GM12873 (cell line): ENCODE results near the gene KCTD6.

ENCODE experiments used
- TF ChIP-seq, protein P1 (sequence below): IDR thresholded peaks from 2 replicates; pipeline ENCODE4 v1.5.1; 2012; ENCODE audit warnings: low read depth, mild to moderate bottlenecking, moderate library complexity, low read length, control low read depth; ENCODE audit not compliant: insufficient read depth; ENCODE audit errors: missing control alignments

Gene KCTD6

DNA sequence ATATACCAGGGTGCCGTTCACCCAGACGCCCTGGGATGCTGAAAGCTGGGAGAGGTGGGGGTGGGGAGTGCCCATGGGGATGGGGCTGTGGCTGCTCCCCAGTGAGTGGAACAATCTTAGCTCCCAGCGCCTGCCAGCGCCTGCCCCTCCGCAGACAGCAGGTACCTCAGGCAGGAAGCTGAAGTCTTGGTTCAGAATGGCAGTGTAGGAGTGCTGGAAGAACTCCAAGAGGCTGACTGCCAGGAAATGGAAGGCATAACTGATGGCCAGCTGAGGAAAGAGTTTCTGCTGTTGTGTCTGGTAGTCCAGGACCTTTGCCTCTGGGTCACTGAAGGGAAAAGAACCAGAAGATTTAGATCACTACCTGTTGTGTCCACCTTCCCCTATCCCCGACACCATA, 36.7 kb downstream of the KCTD6 start:
- TF ChIP-seq, protein P1, sequence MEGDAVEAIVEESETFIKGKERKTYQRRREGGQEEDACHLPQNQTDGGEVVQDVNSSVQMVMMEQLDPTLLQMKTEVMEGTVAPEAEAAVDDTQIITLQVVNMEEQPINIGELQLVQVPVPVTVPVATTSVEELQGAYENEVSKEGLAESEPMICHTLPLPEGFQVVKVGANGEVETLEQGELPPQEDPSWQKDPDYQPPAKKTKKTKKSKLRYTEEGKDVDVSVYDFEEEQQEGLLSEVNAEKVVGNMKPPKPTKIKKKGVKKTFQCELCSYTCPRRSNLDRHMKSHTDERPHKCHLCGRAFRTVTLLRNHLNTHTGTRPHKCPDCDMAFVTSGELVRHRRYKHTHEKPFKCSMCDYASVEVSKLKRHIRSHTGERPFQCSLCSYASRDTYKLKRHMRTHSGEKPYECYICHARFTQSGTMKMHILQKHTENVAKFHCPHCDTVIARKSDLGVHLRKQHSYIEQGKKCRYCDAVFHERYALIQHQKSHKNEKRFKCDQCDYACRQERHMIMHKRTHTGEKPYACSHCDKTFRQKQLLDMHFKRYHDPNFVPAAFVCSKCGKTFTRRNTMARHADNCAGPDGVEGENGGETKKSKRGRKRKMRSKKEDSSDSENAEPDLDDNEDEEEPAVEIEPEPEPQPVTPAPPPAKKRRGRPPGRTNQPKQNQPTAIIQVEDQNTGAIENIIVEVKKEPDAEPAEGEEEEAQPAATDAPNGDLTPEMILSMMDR = no peak

DNA sequence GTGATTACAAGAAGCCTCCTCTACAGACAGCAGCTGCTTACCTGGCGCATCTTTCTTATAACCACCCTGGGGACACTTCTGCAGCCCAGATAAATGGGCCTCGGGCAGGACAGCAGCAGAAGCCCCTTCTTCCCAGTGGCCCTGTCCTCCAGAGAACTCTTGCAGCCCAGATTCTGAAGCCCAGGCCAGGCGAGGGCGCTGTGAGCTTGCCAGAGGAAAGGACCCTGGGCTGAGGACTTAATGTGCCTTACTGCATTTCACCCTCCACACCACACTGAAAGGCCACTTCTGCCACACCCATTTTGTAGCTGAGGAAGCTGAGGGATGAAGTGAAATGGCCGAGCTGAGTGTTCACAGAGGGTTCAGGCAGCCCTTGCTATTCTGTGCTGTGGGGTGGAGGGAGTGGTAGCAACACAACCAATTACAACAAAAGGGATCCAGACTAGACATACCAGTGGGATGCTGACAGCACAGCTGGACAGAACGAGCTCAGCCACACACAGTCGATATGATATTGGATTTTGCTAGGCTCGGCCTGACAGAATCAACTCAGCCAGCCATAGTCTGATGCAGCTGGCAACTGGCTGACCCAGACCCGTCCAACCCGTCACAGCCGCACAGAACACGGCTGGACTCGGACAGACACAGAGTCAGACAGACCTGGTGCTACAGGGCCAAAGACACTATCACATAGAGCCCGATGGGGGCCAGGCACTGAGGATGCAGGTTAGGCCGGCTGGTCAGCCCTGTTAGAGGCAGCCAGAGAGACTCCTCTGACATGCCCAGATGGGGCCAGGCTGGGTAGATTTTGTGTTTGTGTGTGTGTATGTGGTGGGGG, 37.8 kb downstream of the KCTD6 start:
- TF ChIP-seq, protein P1 = peak; percentile 42

DNA sequence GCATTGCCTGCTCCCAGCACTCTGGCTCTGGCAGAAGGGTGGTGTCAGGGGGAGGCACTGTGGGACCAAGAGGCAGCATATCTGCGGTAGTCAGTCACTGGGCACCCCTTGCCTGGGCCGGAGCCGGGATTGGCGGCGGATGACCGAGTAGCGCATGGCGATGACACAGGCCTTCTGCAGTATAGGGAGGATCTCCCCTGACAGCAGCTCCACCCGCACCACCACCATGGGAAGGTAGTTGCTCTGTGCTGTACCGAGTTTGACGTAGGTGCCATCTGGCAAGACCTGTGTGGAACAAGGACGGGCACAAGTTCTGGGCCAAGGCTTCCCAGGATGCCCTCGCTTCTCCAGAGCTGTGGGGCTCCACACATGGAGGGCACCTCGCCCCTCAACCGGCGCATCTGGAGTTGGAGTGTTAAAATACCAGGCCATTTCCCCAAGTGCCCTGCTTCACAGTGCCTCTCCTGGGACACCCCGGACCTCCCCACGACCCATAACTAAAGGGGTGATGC, 38.5 kb downstream of the KCTD6 start:
- TF ChIP-seq, protein P1 = no peak

DNA sequence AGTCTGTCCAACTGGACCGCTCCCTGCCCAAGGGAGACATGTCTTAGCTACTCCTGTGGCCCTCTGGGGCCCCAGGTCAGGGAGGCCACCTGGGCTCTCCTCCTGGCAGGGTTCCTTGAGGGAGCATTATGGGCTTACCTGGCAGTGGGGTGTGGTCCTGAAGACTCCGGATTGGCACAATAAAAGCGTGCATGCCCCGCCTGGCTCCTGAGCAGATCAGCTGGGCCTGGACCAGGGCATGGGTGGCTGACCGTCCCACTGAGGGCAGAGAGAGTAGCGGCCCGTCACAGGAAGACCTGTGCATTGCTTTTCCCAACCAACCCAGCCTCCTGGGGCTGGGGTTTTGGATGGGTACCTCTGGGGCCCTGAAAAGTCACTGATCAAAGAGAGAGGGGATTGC, 39.7 kb downstream of the KCTD6 start:
- TF ChIP-seq, protein P1 = no peak

DNA sequence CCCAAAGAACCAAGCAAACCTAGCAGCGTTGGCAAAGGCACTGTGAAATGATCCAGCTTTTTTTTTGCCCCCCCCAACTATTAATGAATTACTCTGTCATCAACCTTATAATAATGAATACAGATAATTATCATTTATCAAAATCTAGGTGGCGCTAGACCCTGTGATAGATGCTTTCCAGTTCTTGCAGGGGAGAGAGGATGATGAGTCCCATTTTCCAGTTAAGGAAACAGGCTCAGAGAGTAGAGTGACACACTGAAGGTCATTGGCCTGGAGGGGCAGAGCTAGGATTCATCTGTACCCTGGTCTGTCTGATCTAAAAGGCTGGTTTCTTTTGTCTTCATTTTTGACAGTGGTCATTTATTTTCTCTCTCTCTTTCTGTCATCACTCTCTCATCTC, 40.1 kb downstream of the KCTD6 start:
- TF ChIP-seq, protein P1 = peak; percentile 9

DNA sequence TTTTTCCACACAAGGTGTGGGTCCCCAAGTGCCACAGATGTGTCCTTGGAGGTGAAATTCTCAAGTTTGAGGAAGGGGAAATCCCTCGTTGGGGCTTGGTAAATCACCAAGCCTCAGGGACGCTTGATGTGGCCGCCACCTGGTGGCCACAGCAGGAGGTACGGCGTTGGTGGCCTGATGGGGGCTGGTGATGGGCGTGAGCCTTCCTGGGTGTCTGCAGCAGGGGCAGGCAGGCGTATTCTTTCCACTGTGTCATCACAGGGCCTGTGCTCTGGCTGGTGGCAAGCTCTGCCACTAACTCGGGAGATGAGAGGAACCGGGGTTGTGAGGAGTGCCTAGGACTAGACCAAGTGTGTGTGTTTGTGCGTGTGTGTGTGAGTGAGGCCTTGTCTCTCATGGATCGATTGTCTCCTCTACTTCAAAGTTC, 40.9 kb downstream of the KCTD6 start:
- TF ChIP-seq, protein P1 = peak; percentile 96

DNA sequence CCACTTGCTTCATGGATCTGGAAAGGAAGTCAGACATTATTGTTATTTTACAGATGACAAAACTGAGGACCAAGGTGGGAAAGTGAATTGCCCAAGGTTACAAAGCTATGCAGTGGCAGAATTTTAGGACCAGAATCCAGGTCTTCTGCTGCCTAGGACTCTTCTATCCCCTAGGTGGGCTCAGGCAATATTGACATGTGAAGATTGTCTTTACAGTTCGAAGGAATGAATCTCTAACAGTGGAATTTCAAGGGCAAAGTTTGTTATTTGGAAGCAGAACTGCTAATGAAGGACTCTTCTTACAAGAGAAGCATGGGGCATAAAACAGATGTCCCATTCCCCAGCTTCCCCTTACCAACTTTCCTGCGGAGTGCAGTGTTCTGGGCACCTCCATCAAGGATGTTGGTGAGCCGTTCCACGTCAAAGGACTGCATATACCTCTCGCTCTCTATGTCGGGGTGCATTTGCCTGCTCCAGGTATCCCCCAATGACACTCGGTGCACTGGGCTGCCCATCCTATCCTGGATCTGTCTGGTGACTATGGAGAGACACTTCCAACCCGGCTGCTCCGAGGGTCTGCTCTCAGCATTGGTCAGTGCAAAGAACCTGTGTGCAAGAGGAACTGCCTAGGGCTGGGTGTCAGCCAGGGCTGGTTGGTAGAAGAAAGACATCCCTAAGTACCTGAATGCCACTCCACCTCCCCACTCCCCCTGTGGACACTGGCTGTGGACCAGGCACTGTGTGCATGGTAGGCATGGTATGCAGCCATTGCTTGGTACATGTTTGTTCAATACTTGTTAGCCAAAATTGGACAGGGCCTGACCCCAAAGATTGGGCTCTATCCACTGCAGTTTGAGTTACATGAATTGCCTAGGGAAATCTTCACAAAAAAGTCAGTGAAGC, 42.9 kb downstream of the KCTD6 start:
- TF ChIP-seq, protein P1 = no peak
